ENCODE data around the gene CAMK2B. TPM values are rescaled to one million over a fixed set of nuclear protein-coding genes. Genes with fewer than 3 reads are reported as not detected.

The CAMK2B gene
- total RNA-seq, 1 donor from 2014 or later: 0.58 TPM

DNA sequence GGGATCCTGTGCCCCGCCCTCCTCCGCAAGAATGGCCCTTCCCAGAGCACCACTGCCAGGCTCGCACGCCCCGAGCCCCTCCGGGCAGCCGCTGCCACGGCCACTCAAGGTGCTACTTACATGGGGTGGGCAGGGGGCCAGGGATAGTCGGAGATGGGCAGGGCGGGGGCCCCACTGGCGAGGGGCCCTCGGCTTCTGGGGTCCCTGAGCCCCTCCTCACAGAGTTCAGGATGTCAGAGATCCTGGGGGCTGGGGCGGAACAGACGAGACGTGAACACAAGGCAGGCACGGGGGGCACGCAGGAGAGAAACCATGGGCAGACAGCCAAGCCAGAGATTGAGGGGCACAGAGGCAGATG, 99.0 kb downstream of the CAMK2B start:
- no peak for DNase-seq
- Mint-ChIP-seq H3K4me3 (no peak overlapping the region), H3K36me3 (ENCODE audit: low read depth) (no peaks in the 10 kb centered on the region), H3K9me3 (no peaks in the 10 kb centered on the region), H3K27me3 (peaks cover 5% of the 10 kb centered on the region), H3K27ac (no peak overlapping the region), H3K4me1 (no peaks in the 10 kb centered on the region)
- intact Hi-C loops (cut with micrococcal nuclease): no loop called here
- ChIA-PET CTCF (no interaction called here), POLR2A (no interaction called here)
- ATAC-seq (ENCODE audit: low read depth): no peak
- TF ChIP-seq, protein P1, sequence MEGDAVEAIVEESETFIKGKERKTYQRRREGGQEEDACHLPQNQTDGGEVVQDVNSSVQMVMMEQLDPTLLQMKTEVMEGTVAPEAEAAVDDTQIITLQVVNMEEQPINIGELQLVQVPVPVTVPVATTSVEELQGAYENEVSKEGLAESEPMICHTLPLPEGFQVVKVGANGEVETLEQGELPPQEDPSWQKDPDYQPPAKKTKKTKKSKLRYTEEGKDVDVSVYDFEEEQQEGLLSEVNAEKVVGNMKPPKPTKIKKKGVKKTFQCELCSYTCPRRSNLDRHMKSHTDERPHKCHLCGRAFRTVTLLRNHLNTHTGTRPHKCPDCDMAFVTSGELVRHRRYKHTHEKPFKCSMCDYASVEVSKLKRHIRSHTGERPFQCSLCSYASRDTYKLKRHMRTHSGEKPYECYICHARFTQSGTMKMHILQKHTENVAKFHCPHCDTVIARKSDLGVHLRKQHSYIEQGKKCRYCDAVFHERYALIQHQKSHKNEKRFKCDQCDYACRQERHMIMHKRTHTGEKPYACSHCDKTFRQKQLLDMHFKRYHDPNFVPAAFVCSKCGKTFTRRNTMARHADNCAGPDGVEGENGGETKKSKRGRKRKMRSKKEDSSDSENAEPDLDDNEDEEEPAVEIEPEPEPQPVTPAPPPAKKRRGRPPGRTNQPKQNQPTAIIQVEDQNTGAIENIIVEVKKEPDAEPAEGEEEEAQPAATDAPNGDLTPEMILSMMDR (IDR thresholded peaks at IDR 0.05): no peak

DNA sequence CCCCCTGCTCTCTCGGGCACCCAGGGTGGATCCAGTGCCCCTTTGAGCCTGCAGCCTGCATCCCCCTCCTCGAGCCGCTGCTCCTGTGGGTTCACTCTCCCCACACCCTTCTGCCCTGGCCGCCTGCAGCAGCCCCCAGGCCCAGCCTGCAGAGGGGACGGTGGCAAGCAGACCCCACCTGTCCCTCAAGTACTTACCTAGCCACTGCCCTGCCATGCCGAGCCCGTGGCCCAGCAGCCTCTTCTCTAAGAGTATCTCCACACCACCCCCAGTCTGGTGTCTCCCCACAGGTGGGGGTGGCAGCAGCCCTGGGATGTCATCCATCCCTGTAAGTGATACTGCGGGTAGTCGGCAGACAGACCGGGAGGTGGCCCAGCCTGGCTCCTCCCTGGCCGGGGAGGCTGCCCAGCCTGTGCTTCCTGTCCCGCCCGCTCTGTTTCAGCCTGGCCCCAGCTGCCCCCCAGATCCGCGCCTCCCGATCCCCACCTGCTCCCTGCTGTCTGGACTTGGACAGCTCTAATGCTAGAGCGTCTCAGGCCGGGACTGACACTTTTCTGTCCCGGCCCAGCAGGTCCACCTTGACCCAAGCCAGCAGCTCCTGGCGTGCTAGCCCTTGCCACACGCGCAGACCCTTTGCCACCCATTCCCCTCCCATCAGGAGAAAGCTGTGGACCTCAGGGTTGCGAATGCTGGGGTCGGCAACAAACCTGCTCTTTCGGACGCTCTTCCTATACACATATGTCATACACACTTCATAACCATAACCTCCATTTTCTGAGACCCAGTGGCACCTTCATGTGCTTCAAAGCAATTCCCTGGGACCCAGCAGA, 99.6 kb downstream of the CAMK2B start:
- POLR2A ChIA-PET: no interaction called here
- Mint-ChIP-seq H3K9me3 (no peaks in the 10 kb centered on the region), H3K4me1 (no peaks in the 10 kb centered on the region), H3K4me3 (no peak overlapping the region), H3K36me3 (ENCODE audit: low read depth) (no peaks in the 10 kb centered on the region), H3K27ac (no peak overlapping the region), H3K27me3 (peaks cover 5% of the 10 kb centered on the region)
- CTCF ChIA-PET: no interaction called here
- ATAC-seq (ENCODE audit: low read depth): no peak
- no peak for DNase-seq
- intact Hi-C loops (cut with micrococcal nuclease): no loop called here
- TF ChIP-seq, protein P1 (IDR thresholded peaks at IDR 0.05): no peak

DNA sequence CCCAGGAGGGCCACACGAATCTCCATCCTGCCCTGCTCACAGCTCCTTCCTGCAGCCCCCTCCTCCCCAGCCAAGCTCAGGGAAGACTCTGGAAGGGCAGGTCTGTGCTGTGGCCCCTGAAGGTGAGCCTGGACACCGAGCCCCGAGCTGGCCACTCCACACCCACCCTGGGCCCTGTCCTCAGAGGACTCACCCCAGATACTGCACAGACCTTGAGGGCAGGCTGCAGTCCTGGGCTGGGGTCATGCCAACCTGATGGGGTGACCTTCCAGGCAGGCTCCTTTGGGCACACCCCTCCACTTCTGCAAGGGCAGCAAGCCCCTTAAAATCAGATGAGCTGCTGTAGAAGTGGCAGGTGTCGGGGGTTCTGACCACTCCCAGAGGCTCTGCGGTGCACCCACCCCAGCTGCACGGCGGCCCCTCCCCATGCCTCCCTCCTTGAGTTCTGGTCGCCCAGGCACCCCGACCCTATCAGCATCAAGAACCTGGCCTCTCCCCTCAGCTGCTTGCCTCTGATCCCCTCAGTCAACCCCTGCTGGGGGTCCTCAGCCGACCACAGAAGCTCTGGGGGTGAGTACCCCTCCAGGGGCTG, 100.3 kb downstream of the CAMK2B start:
- intact Hi-C loops (cut with micrococcal nuclease): no loop called here
- H3K4me1 Mint-ChIP-seq: no peaks in the 10 kb centered on the region
- peaks cover 5% of the 10 kb centered on the region for H3K27me3 Mint-ChIP-seq
- no peak overlapping the region for H3K27ac Mint-ChIP-seq
- TF ChIP-seq, protein P1 (IDR thresholded peaks at IDR 0.05): no peak
- no peaks in the 10 kb centered on the region for H3K36me3 Mint-ChIP-seq (ENCODE audit: low read depth)
- DNase-seq (no peak), ATAC-seq (ENCODE audit: low read depth) (no peak)
- no peaks in the 10 kb centered on the region for H3K9me3 Mint-ChIP-seq
- H3K4me3 Mint-ChIP-seq: no peak overlapping the region
- ChIA-PET POLR2A (no interaction called here), CTCF (no interaction called here)

DNA sequence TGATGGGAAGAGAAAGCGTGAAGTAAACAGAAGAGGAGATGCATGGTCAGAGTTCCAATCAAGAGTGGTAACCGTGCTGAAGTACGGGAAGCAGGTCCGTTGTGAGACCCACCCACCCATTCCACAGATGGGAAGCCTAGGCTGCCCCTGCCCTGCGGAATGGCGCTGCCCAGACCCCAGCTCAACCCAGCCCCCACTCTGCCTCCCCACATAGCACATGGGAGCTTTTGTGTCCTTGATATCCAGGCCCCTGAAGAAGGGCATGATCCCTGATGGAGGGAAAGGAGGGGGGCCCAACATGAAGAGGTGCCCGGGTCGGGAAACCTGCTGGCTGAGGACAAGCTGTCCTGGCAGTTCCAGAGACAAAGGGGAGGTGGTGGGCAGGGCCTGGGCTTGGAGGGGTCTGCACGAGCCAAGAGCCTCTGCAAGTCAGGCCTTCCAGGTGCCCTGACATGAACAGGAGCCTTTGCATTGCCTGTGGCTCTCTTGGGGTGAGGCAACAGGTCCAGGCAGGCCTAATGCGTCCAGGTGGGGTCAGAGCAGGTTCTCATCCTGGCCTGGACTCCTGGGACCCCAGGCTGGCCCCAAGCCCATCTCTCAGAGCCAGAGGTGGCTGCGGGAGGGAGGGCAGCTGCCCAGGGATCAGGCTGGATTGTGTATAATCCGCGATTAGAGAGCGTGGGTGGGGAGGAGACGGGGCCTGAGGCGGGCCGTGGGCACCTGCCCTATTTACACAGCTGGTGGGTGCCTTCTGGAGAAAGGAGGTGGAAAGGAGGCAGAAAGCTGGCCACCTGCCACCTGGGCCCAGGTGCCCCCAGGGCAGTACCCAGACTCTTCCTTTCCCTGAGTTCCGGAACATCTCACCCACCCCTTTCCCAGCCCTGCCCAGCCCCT, 101.1 kb downstream of the CAMK2B start:
- TF ChIP-seq, protein P1 (IDR thresholded peaks at IDR 0.05): no peak
- ChIA-PET CTCF (no interaction called here), POLR2A (no interaction called here)
- Mint-ChIP-seq H3K4me3 (no peak overlapping the region), H3K27ac (no peak overlapping the region), H3K36me3 (ENCODE audit: low read depth) (no peaks in the 10 kb centered on the region), H3K4me1 (no peaks in the 10 kb centered on the region), H3K27me3 (peaks cover 5% of the 10 kb centered on the region), H3K9me3 (no peaks in the 10 kb centered on the region)
- DNase-seq (no peak), ATAC-seq (ENCODE audit: low read depth) (no peak)
- intact Hi-C loops (cut with micrococcal nuclease): no loop called here

All from activated B cell treated with CpG ODN at 0.5 μM for 24 hours (primary cell).